NCI-H2081 (cell line): ENCODE data around the gene VSTM2L.
A peak's percentile ranks its signal among the peaks of the same experiment; 100 is the strongest.

Experiments
- DNase-seq, 2 experiments: peaks; one replicate each; lab custom pipeline; 2025; lab: John Stamatoyannopoulos, UW

The VSTM2L gene

GRCh38 chr20:37969949-37970855, 67.3 kb downstream of the VSTM2L start:
- DNase-seq, result no peak

DNA sequence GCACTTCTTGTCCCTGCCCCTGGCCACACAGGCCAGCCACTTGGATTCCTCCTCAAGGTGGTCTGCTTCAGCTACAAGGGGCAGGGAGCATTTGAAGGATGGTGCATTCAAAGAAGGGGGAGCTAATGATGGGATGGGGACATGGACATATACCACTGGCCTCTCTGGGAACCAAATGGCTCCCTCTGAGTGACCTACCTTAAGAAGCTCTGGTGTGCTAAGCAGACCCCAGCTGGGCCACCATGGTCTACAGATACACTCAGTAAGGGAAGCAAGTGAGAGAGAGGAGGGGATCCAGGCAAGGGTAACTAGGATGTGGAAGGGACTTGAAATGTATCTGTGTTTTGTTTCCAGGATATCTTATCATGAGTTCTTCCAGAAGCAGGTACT, 67.9 kb downstream of the VSTM2L start:
- no peak for DNase-seq

DNA sequence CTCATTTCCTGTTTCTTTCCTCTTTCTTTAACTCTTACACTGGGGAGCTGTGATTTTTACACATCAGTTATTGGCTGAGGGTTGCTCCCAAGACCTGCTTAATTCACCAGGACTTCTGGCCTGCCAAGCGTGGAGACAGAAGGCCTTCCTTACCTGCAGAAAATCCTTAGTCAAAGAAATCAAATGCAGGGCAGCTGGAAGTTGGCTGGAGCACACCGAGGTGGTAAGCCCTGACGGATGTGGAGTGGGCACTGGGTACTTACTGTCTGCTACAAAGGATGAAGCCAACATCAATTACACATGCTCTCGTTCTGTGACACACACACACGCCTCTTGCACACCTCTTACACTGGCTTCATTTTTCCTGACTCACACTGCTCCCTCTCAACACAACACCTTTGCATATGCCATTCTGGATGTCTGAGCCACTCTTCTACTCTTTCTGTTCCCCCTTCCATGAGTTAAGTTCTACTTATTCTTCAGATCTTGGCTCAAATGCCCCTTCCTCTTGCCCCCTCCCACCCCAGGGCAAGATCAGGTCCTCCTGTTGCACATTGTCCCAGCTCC, 68.7 kb downstream of the VSTM2L start:
- DNase-seq, result no peak

- DNase-seq, result no peak
Measured at GRCh38 chr20:37972256-37973058, 69.5 kb downstream of the VSTM2L start.

DNA sequence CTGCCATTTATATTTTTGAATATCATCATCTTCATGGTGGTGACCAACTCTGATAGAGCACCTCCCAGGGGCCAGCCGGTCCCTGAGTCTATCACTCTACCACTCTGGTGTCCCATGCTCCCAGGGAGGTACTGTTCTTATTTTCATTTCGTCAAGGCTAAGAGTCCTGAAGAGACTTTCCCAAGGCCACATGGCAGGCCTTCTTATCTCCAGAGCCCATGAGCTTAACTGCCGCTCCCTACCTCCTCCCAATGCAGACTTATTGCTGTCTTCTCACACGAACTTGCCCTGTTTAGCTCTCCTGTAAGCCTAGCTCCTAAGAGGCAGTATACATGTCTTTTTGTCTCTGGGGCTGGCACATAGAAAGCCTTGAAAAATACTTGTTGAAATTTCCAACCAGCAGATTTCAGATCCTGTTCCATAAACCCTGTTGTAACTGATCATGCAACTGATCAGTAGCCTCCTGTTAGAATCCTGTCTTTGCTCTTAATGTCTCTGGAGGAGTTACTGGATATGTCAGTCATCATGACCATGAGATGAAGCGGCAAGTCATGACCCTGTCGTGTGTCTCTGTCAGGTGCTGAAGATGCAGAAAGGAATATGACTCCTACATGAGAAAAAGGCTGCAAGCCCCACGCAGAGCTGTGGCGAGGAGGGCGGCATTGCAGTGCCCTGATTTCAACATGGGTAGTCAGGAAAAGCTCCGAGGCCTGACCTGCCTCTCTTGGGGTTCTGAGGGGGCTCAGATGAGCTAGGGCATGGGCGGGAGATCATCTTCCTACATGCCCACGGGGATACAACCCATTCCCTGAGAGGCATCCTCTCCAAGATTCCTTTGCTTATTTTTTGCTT, 70.4 kb downstream of the VSTM2L start:
- DNase-seq, result no peak

GRCh38 chr20:37976887-37977286, 74.0 kb downstream of the VSTM2L start:
- DNase-seq, result no peak

GRCh38 chr20:37977338-37977737, 74.4 kb downstream of the VSTM2L start:
- DNase-seq, result no peak

GRCh38 chr20:37977786-37978185, 74.9 kb downstream of the VSTM2L start:
- no peak for DNase-seq

GRCh38 chr20:37979021-37979985, 76.4 kb downstream of the VSTM2L start:
- no peak for DNase-seq

DNA sequence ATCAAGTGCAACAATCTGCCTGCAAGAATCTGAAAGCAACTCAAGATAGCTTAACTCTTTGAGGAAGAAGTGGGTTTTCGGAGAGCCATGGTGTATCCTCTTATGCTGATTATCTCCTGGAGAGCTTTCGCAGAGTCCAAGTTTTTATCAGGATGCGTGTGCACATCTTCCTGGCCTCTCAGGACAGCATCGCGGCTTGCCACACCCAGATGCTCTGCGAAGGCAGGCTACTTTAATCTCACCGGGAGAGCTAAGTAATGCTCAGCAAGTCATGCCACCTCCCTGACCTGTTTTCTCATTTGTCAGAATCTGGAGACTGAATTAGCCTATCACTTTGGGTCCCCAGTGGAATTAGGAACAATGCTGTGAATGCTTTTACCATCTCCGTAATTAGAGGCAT, 77.5 kb downstream of the VSTM2L start:
- DNase-seq, result no peak

GRCh38 chr20:37980876-37981275, 77.9 kb downstream of the VSTM2L start:
- DNase-seq, result no peak

DNA sequence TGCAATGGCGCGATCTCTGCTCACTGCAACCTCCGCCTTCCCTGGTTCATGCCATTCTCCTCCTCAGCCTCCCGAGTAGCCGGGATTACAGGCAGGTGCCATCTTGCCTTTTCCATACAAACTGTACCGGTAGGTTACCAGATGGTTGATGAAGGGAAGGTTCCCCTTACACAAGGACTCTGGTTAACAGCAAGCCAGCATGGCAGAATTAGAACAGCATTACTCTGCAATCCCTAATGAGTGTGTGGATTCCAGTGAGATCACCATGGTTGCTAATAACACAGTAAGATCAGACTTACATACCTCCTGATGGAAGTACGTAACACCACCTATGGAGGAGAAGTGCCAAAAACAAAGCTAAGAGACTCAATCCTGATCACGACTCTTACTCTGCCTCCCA, 78.6 kb downstream of the VSTM2L start:
- no peak for DNase-seq

DNA sequence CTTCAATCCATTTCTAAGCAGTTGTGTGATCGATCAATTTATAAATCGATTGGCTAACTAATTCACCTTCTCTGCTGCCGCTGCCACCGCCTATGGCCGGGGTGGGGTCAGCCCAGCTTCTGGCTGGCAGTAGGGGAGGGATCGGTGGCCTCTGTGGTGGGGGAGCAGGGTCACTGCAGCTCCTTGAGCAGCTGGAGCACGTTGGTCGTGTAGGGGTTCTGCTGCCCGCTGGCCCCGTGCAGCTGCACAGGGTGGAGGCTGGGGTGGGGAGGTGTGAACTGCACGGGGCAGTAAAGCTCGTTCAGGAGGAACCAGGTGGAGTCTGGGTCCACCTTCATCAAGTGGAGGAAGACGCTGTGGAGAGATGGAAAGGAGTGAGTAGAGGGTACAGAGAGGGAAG, 80.4 kb downstream of the VSTM2L start:
- no peak for DNase-seq

- DNase-seq, result peak; percentile 2 to 56
Measured at GRCh38 chr20:37984018-37984785, 81.3 kb downstream of the VSTM2L start.

GRCh38 chr20:37986044-37986858, 83.3 kb downstream of the VSTM2L start:
- DNase-seq, result no peak

DNA sequence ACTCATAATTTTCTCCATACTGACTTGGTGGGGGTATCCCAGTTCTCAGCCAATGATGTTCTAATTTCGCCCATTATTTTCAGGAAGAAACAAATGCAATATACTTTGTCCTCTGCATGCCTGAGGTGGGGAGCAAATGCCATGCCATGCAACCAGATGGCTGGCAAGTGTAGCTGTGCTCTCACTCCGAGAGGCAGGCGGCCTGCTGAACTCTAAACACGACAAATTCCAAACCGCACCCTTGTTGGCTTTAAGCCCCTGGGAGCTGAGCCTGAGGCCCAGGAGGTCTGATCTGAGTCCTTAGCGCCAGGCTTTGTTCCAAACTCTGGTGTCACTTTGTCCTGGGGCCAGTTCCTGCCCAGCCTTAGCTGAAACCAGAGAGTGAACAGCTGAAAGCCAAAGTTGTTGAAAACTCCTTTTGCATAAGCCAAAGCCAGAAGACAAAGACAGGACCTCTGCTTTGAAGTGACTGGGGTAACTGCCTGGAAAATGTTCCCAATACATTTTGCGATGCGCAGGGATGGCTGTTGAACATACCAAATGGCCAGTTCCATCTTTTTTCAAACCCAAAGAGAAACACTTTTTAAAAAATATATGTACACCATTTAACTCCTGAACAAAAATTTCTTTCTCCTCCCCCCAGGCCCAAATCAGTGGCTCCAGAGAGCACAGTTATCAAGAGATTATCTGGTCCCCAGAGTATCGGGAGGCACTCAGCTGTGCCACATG, 84.1 kb downstream of the VSTM2L start:
- DNase-seq, result no peak

DNA sequence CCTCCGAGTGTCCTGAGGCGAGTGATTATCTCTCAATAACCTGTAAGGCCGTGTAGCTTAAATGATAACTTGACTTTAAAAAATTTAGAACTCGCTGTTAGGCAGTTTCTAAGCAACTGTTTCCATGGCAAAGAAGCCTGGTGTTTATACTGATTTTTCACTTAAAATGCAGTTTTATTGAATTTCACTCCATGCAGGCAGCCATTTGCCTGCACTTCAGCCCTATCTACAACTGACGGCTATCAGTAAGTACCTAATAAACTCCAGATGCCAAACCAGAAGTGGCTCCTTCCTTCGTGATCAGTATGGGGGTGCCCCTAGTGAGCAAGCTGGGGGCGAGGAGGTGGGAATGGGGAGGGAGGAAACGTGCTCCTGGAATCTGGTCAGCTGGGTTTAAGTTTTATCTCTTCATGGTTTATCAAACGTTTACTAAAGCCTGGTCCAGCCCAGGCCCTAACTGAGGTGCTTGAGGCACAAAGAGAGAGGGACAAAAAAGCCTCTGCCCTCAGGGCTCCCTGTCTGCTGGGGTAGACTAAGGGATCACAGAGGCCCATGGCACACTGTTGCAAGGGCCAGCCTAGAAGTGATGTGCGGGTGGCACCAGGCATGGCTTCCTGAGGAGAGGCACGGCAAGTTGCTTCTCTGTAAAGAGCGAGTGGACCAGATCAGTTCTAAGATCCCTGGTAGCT, 84.8 kb downstream of the VSTM2L start:
- DNase-seq, result no peak
